Measurements from ENCODE around the gene KRT85. TPM values are rescaled to one million over a fixed set of nuclear protein-coding genes. Genes with fewer than 3 reads are reported as not detected.

Gene KRT85
- total RNA-seq, 1 experiment from 2014 or later = not detected

DNA sequence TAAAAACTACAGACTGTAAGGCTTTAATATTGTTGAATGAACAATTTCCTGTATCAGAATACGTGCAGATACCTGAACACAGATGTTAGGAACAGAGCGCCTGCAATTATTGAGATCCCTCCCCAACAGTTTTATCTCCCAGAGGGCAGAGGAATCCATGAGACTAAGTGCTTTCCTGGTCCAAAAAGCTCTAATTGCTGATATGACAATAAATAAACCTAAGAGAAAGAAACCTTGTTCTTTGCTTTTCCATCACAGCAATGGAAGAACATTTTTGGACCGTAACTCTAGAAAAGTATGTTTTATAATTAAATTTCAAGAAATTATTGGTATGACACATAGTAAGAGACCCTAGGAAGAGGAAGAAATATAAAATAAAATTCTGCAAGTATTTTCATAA lies 33.1 kb downstream of the KRT85 start:
- H3K27me3 ChIP-seq (replicated peaks; ENCODE audit: insufficient read depth, low read depth, low read length, poor library complexity) = no peaks in the 10 kb centered on the region
- no peaks in the 10 kb centered on the region for H3K36me3 ChIP-seq (ENCODE audit: insufficient read depth, low read length, poor library complexity, severe bottlenecking)
- no peaks in the 10 kb centered on the region for H3K4me1 ChIP-seq (ENCODE audit: insufficient read depth, low read length, poor library complexity, severe bottlenecking)
- DNase-seq (ENCODE audit: low spot score) = no peak
- H3K9me3 ChIP-seq (ENCODE audit: low read depth, low read length, poor library complexity, severe bottlenecking) = no peaks in the 10 kb centered on the region
- H3K27ac ChIP-seq (ENCODE audit: low read depth, low read length, poor library complexity, severe bottlenecking) = no peak overlapping the region
- no TSS peak for BruUV-seq (replicated peaks)
- intact Hi-C loops (cut with micrococcal nuclease; ENCODE audit: unreplicated experiment) = no loop called here
- CTCF ChIA-PET = interaction anchor here (0.6 kb wide), 1 partner anchor 214 kb away, joined by 16 read pairs; no protein-coding TSS in a partner anchor
- POLR2A ChIA-PET (ENCODE audit: low non-redundant PET) = no interaction called here
- H3K4me3 ChIP-seq (ENCODE audit: low read depth, low read length, poor library complexity, severe bottlenecking) = no peak overlapping the region
- TF ChIP-seq, protein P1, sequence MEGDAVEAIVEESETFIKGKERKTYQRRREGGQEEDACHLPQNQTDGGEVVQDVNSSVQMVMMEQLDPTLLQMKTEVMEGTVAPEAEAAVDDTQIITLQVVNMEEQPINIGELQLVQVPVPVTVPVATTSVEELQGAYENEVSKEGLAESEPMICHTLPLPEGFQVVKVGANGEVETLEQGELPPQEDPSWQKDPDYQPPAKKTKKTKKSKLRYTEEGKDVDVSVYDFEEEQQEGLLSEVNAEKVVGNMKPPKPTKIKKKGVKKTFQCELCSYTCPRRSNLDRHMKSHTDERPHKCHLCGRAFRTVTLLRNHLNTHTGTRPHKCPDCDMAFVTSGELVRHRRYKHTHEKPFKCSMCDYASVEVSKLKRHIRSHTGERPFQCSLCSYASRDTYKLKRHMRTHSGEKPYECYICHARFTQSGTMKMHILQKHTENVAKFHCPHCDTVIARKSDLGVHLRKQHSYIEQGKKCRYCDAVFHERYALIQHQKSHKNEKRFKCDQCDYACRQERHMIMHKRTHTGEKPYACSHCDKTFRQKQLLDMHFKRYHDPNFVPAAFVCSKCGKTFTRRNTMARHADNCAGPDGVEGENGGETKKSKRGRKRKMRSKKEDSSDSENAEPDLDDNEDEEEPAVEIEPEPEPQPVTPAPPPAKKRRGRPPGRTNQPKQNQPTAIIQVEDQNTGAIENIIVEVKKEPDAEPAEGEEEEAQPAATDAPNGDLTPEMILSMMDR (conservative IDR thresholded peaks at IDR 0.05; ENCODE audit: low read depth, low read length) = no peak
- no peak for TF ChIP-seq EZH2 (IDR thresholded peaks at IDR 0.05; ENCODE audit: borderline replicate concordance, low read depth, low read length, poor library complexity, severe bottlenecking)

DNA sequence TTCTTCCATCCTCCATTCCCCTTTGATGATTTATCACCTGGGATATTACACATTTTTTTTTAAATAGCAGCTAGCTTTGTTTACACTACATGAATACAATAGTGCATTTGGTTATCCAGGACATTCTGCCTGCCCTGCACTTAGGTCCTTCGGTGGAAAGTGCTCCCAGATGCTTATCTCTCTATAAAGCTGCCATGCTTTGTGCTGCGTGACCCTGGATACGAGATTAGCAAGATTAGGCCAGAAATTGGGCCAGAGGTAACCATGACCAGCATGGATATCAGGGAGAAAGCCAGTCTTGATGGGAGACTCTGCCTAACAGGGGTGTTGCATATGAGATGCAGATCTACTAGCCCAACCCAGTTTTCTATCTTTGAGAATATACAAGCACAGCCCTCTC lies 34.0 kb downstream of the KRT85 start:
- TF ChIP-seq, protein P1 (conservative IDR thresholded peaks at IDR 0.05; ENCODE audit: low read depth, low read length) = no peak
- TF ChIP-seq EZH2 (IDR thresholded peaks at IDR 0.05; ENCODE audit: borderline replicate concordance, low read depth, low read length, poor library complexity, severe bottlenecking) = no peak
- H3K4me1 ChIP-seq (ENCODE audit: insufficient read depth, low read length, poor library complexity, severe bottlenecking) = no peaks in the 10 kb centered on the region
- intact Hi-C loops (cut with micrococcal nuclease; ENCODE audit: unreplicated experiment) = no loop called here
- DNase-seq (ENCODE audit: low spot score) = no peak
- POLR2A ChIA-PET (ENCODE audit: low non-redundant PET) = no interaction called here
- H3K4me3 ChIP-seq (ENCODE audit: low read depth, low read length, poor library complexity, severe bottlenecking) = no peak overlapping the region
- H3K36me3 ChIP-seq (ENCODE audit: insufficient read depth, low read length, poor library complexity, severe bottlenecking) = no peaks in the 10 kb centered on the region
- CTCF ChIA-PET = no interaction called here
- H3K27me3 ChIP-seq (replicated peaks; ENCODE audit: insufficient read depth, low read depth, low read length, poor library complexity) = no peaks in the 10 kb centered on the region
- no peak overlapping the region for H3K27ac ChIP-seq (ENCODE audit: low read depth, low read length, poor library complexity, severe bottlenecking)
- no TSS peak for BruUV-seq (replicated peaks)
- H3K9me3 ChIP-seq (ENCODE audit: low read depth, low read length, poor library complexity, severe bottlenecking) = no peaks in the 10 kb centered on the region

DNA sequence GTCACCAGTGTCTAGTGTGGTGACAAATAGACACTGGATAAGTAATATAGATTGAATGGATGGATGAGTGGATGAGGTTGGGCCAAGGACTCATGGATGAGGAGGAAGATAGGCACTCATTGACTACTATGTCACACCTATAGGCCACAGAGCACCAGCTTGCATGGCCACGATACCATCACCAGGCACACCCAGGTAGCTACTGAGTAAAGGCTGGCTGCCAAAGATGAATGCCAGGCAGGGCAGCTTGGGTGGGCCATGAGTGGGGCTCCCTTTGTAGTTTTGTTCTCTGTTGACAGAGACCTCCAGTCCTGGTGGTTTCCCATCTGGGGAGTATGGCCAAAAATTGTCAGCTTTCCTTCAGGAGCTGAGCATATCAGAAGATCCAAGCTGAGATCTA lies 34.9 kb downstream of the KRT85 start:
- H3K4me1 ChIP-seq (ENCODE audit: insufficient read depth, low read length, poor library complexity, severe bottlenecking) = no peaks in the 10 kb centered on the region
- H3K36me3 ChIP-seq (ENCODE audit: insufficient read depth, low read length, poor library complexity, severe bottlenecking) = no peaks in the 10 kb centered on the region
- DNase-seq (ENCODE audit: low spot score) = no peak
- no TSS peak for BruUV-seq (replicated peaks)
- ChIA-PET POLR2A (ENCODE audit: low non-redundant PET) (no interaction called here), CTCF (no interaction called here)
- no peak overlapping the region for H3K27ac ChIP-seq (ENCODE audit: low read depth, low read length, poor library complexity, severe bottlenecking)
- TF ChIP-seq EZH2 (IDR thresholded peaks at IDR 0.05; ENCODE audit: borderline replicate concordance, low read depth, low read length, poor library complexity, severe bottlenecking) = no peak
- TF ChIP-seq, protein P1 (conservative IDR thresholded peaks at IDR 0.05; ENCODE audit: low read depth, low read length) = no peak
- no peaks in the 10 kb centered on the region for H3K27me3 ChIP-seq (replicated peaks; ENCODE audit: insufficient read depth, low read depth, low read length, poor library complexity)
- no peaks in the 10 kb centered on the region for H3K9me3 ChIP-seq (ENCODE audit: low read depth, low read length, poor library complexity, severe bottlenecking)
- intact Hi-C loops (cut with micrococcal nuclease; ENCODE audit: unreplicated experiment) = no loop called here
- no peak overlapping the region for H3K4me3 ChIP-seq (ENCODE audit: low read depth, low read length, poor library complexity, severe bottlenecking)

All from A673 (cell line).